ENCODE measurements around the gene LMAN1L.

The LMAN1L gene

GRCh38 chr15:74854453-74855022 lies 41.9 kb downstream of the LMAN1L start:
- H3K27me3 ChIP-seq (ENCODE audit: low read depth, low read length) = no peaks in the 10 kb centered on the region
- H3K79me2 ChIP-seq (ENCODE audit: low read length) = peaks cover 72% of the 10 kb centered on the region
- H3K27ac ChIP-seq (ENCODE audit: low read length) = peak overlapping the region; percentile 83
- H2AFZ ChIP-seq (ENCODE audit: low read depth, low read length) = no peak overlapping the region
- peak overlapping the region; percentile 63 for H3K4me2 ChIP-seq (ENCODE audit: low read length)
- H3K9ac ChIP-seq (ENCODE audit: low read length) = peak overlapping the region; percentile 68
- H4K20me1 ChIP-seq (ENCODE audit: insufficient read depth, low read length) = no peaks in the 10 kb centered on the region
- peak overlapping the region; percentile 31 for H3K4me3 ChIP-seq (ENCODE audit: low read length)
- H3K9me3 ChIP-seq (ENCODE audit: insufficient read depth, low read length) = no peaks in the 10 kb centered on the region
- H3K4me1 ChIP-seq (ENCODE audit: low read length) = peaks cover 73% of the 10 kb centered on the region
- peaks cover 46% of the 10 kb centered on the region for H3K36me3 ChIP-seq (replicated peaks; ENCODE audit: low read depth, low read length)
- TF ChIP-seq CTCF (IDR thresholded peaks at IDR 0.05; ENCODE audit: low read depth, low read length) (no peak), EZH2phosphoT487 (IDR thresholded peaks at IDR 0.05; ENCODE audit: low read depth) (no peak)

GRCh38 chr15:74855857-74856256 lies 43.2 kb downstream of the LMAN1L start:
- TF ChIP-seq CTCF (IDR thresholded peaks at IDR 0.05; ENCODE audit: low read depth, low read length) (no peak), EZH2phosphoT487 (IDR thresholded peaks at IDR 0.05; ENCODE audit: low read depth) (no peak)
- peaks cover 71% of the 10 kb centered on the region for H3K4me1 ChIP-seq (ENCODE audit: low read length)
- H4K20me1 ChIP-seq (ENCODE audit: insufficient read depth, low read length) = no peaks in the 10 kb centered on the region

GRCh38 chr15:74856537-74856936 lies 43.9 kb downstream of the LMAN1L start:
- peaks cover 33% of the 10 kb centered on the region for H3K36me3 ChIP-seq (replicated peaks; ENCODE audit: low read depth, low read length)
- peaks cover 74% of the 10 kb centered on the region for H3K4me1 ChIP-seq (ENCODE audit: low read length)
- no peak overlapping the region for H2AFZ ChIP-seq (ENCODE audit: low read depth, low read length)
- no peaks in the 10 kb centered on the region for H3K9me3 ChIP-seq (ENCODE audit: insufficient read depth, low read length)
- H3K4me3 ChIP-seq (ENCODE audit: low read length) = peak overlapping the region; percentile 34; the same call in 1 of the 2 replicates
- no peaks in the 10 kb centered on the region for H4K20me1 ChIP-seq (ENCODE audit: insufficient read depth, low read length)
- H3K79me2 ChIP-seq (ENCODE audit: low read length) = peaks cover 85% of the 10 kb centered on the region
- TF ChIP-seq EZH2phosphoT487 (IDR thresholded peaks at IDR 0.05; ENCODE audit: low read depth) (no peak), CTCF (IDR thresholded peaks at IDR 0.05; ENCODE audit: low read depth, low read length) (no peak)
- H3K9ac ChIP-seq (ENCODE audit: low read length) = peak overlapping the region; percentile 73
- no peaks in the 10 kb centered on the region for H3K27me3 ChIP-seq (ENCODE audit: low read depth, low read length)
- H3K27ac ChIP-seq (ENCODE audit: low read length) = peak overlapping the region; percentile 95
- H3K4me2 ChIP-seq (ENCODE audit: low read length) = peak overlapping the region; percentile 71

More at GRCh38 chr15:74855857-74856256, 43.2 kb downstream of the LMAN1L start:
- Histone ChIP-seq H3K9ac (ENCODE audit: low read length) (peak overlapping the region; percentile 39), H3K4me3 (ENCODE audit: low read length) (no peak overlapping the region), H3K9me3 (ENCODE audit: insufficient read depth, low read length) (no peaks in the 10 kb centered on the region), H3K27me3 (ENCODE audit: low read depth, low read length) (no peaks in the 10 kb centered on the region), H3K36me3 (replicated peaks; ENCODE audit: low read depth, low read length) (peaks cover 36% of the 10 kb centered on the region), H3K27ac (ENCODE audit: low read length) (peak overlapping the region; percentile 95), H2AFZ (ENCODE audit: low read depth, low read length) (no peak overlapping the region), H3K79me2 (ENCODE audit: low read length) (peaks cover 78% of the 10 kb centered on the region), H3K4me2 (ENCODE audit: low read length) (peak overlapping the region; percentile 12)

GRCh38 chr15:74857082-74857655 lies 44.5 kb downstream of the LMAN1L start:
- Histone ChIP-seq H3K4me2 (ENCODE audit: low read length) (peak overlapping the region; percentile 71), H3K27ac (ENCODE audit: low read length) (peak overlapping the region; percentile 95), H3K36me3 (replicated peaks; ENCODE audit: low read depth, low read length) (peaks cover 26% of the 10 kb centered on the region), H3K9ac (ENCODE audit: low read length) (peak overlapping the region; percentile 73), H3K27me3 (ENCODE audit: low read depth, low read length) (no peaks in the 10 kb centered on the region), H3K4me3 (ENCODE audit: low read length) (peak overlapping the region; percentile 34), H3K4me1 (ENCODE audit: low read length) (peaks cover 74% of the 10 kb centered on the region), H3K9me3 (ENCODE audit: insufficient read depth, low read length) (no peaks in the 10 kb centered on the region), H2AFZ (ENCODE audit: low read depth, low read length) (no peak overlapping the region), H4K20me1 (ENCODE audit: insufficient read depth, low read length) (no peaks in the 10 kb centered on the region), H3K79me2 (ENCODE audit: low read length) (peaks cover 91% of the 10 kb centered on the region)
- TF ChIP-seq EZH2phosphoT487 (IDR thresholded peaks at IDR 0.05; ENCODE audit: low read depth) (no peak), CTCF (IDR thresholded peaks at IDR 0.05; ENCODE audit: low read depth, low read length) (no peak)

All from OCI-LY3 (cell line).